OCI-M1 (cell line): ENCODE data around the gene NKX2-4.

ENCODE experiments used
- DNase-seq: peaks from one replicate; lab custom pipeline; 2025; lab: John Stamatoyannopoulos, UW

Gene NKX2-4

GRCh38 chr20:21358737-21359136 is 38.6 kb downstream of the NKX2-4 start:
- DNase-seq, result no peak

DNA sequence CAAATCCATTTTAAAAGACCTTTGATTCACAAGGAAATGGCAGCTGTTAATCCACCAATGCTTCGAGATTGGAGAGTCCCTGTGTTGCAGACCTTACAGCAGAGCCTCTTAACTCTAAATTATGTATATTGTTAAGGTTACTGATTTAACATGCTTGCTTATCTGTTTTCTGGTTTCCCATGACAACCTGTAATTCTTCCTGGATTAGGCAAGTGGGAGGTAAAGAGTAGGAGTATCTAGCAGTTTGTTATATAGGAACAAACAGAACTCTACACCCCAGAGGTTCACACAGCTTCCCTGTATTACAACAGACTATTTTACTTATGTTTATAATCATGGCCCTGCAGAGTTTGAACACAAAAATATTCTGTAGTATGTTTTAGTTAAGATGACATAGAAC is 39.5 kb downstream of the NKX2-4 start:
- DNase-seq, result peak; percentile 34

GRCh38 chr20:21356386-21356785 is 40.9 kb downstream of the NKX2-4 start:
- DNase-seq, result no peak

DNA sequence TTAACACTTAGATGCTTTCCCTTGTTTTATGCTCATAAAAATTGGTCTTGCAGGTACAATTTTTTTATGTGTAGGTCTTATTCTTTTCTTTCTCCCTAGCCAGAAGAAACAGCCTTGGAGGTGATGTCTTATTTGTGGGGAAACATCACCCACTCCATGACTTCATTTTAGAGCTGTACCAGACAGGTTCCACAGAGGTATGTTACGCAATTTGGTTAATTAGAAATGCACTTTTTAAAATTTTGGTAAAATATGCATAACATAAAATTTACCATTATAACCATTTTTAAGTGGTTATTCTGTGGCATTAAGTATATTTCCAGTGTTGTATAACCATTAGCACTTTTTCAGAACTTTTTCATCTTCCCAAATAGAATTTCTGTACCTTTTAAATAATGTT is 41.3 kb downstream of the NKX2-4 start:
- DNase-seq, result no peak

- no peak for DNase-seq
Observed at GRCh38 chr20:21353236-21353635, 44.1 kb downstream of the NKX2-4 start.

DNA sequence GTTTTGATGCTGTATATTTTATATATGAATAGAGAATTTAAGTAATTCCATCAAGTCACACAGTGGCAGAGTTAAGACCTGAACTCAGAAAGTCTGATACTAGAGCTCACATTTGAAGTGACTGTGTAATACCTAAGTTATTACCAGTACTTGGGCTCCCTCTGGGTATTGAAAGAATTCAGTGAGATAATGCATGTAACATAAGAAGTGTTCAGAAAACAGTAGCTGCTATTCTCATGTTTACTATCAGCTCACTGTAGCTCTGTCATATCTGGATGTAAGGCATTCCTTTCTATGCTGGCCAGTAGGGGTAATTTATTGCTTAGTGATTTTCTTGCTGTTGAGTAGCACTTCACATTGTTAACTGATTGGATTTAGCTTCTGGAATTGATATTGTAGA is 44.6 kb downstream of the NKX2-4 start:
- peak; percentile 12 for DNase-seq
